HepG2 (cell line): ENCODE results near the gene RNASE9. TPM values are rescaled to one million over a fixed set of nuclear protein-coding genes. Genes with fewer than 3 reads are reported as not detected.

Experiments used
- BCL6 ChIP-seq: IDR thresholded peaks from 2 replicates; pipeline ENCODE4 v1.6.1; 2016; ENCODE audit warnings: missing genetic modification reagents, missing compliant biosample characterization
- CAMTA2 ChIP-seq: sonication (generic); formaldehyde crosslinking; IDR thresholded peaks from 2 replicates; pipeline ENCODE4 v1.4.0; 2020; ENCODE audit warnings: mild to moderate bottlenecking, missing genetic modification reagents, borderline replicate concordance
- FOXP1 ChIP-seq, 2 experiments: fragments of 450-650 bp in 1 of 2; IDR thresholded peaks; 2 replicates each; pipeline ENCODE4 v1.6.1; 2017 to 2018; ENCODE audit warnings: antibody characterized with exemption in 1 of 2
- GATAD1 ChIP-seq: IDR thresholded peaks from 2 replicates; pipeline ENCODE4 v1.6.1; 2016; ENCODE audit warnings: missing genetic modification reagents, missing compliant biosample characterization
- HMG20A ChIP-seq: IDR thresholded peaks from 2 replicates; pipeline ENCODE4 v1.6.1; 2016; ENCODE audit warnings: borderline replicate concordance
- KMT2A ChIP-seq: sonication (generic); formaldehyde crosslinking; IDR thresholded peaks from 2 replicates; pipeline ENCODE4 v1.4.0; 2020; ENCODE audit warnings: missing genetic modification reagents
- RERE ChIP-seq: IDR thresholded peaks from 2 replicates; pipeline ENCODE4 v1.6.1; 2016; ENCODE audit warnings: low read depth, missing genetic modification reagents, missing compliant biosample characterization
- RXRB ChIP-seq: IDR thresholded peaks from 2 replicates; pipeline ENCODE4 v1.6.1; 2016; ENCODE audit warnings: borderline replicate concordance, missing genetic modification reagents, missing compliant biosample characterization
- SMC3 ChIP-seq: IDR thresholded peaks from 2 replicates; pipeline ENCODE4 v1.6.1; 2011; ENCODE audit warnings: low read length, improper control_type of control experiment
- THAP11 ChIP-seq: IDR thresholded peaks from 2 replicates; pipeline ENCODE4 v1.6.1; 2016; ENCODE audit warnings: missing biosample characterization, missing genetic modification reagents
- THYN1 ChIP-seq: sonication (generic); formaldehyde crosslinking; IDR thresholded peaks from 2 replicates; pipeline ENCODE4 v1.8.1; 2023; ENCODE audit warnings: low read depth, mild to moderate bottlenecking, moderate library complexity, missing genetic modification reagents, borderline replicate concordance
- ZFP36L1 ChIP-seq: sonication (generic); formaldehyde crosslinking; IDR thresholded peaks from 2 replicates; pipeline ENCODE4 v1.8.0; 2022; ENCODE audit warnings: mild to moderate bottlenecking, missing genetic modification reagents, moderate library complexity
- ZNF563 ChIP-seq: sonication (generic); formaldehyde crosslinking; IDR thresholded peaks from 2 replicates; pipeline ENCODE4 v1.8.0; 2022; ENCODE audit warnings: mild to moderate bottlenecking, moderate library complexity, missing genetic modification reagents
- polyA plus RNA-seq, 8 experiments: library from polyadenylated mRNA; depleted of rRNA in 3 of 8; stranded (reverse) in 7 of 8; unstranded in 1 of 8; fragments of >200 nt; fragmentation: Illumina TruSeq in 4 of 8; extraction: Trizol in 4 of 8; gene quantifications; 2 replicates each; pipeline versions ENCODE4 v1.2.1 to v1.2.3, GENCODE V29; 2011 to 2016; ENCODE audit warnings: low read depth in 4 of 8, missing spikeins in 1 of 8, mixed read lengths in 1 of 8; ENCODE audit not compliant: insufficient read depth in 1 of 8
- total RNA-seq, 5 experiments: library from RNA; depleted of rRNA; stranded (reverse); fragments of >200 nt; fragmentation: Illumina TruSeq; extraction: Trizol; gene quantifications; 2 replicates each; pipeline ENCODE4 v1.2.3, GENCODE V29; 2016; ENCODE audit warnings: low read depth in 1 of 5
- TF ChIP-seq, protein P1 (sequence below): sonication (generic); formaldehyde crosslinking; IDR thresholded peaks from 2 replicates; pipeline ENCODE4 v1.5.0; 2020; ENCODE audit warnings: mild to moderate bottlenecking, missing genetic modification reagents, borderline replicate concordance
- TF ChIP-seq, protein P2 (sequence below): sonication (generic); formaldehyde crosslinking; IDR thresholded peaks from 2 replicates; pipeline ENCODE4 v1.5.1; 2020; ENCODE audit warnings: missing genetic modification reagents, mild to moderate bottlenecking, borderline replicate concordance
- TF ChIP-seq, protein P3 (sequence below): sonication (generic); formaldehyde crosslinking; IDR thresholded peaks from 2 replicates; pipeline ENCODE4 v1.4.0; 2020; ENCODE audit warnings: mild to moderate bottlenecking, missing genetic modification reagents
- TF ChIP-seq, protein P4 (sequence below): sonication (generic); formaldehyde crosslinking; IDR thresholded peaks from 2 replicates; pipeline ENCODE4 v1.8.0; 2022; ENCODE audit warnings: missing genetic modification reagents, mild to moderate bottlenecking, inconsistent platforms, borderline replicate concordance

The RNASE9 gene
- total and polyA plus RNA-seq, 2 of the 13 experiments (the other 11 are each of a cell fraction or from before 2014, with no cell fraction given) = not detected

DNA sequence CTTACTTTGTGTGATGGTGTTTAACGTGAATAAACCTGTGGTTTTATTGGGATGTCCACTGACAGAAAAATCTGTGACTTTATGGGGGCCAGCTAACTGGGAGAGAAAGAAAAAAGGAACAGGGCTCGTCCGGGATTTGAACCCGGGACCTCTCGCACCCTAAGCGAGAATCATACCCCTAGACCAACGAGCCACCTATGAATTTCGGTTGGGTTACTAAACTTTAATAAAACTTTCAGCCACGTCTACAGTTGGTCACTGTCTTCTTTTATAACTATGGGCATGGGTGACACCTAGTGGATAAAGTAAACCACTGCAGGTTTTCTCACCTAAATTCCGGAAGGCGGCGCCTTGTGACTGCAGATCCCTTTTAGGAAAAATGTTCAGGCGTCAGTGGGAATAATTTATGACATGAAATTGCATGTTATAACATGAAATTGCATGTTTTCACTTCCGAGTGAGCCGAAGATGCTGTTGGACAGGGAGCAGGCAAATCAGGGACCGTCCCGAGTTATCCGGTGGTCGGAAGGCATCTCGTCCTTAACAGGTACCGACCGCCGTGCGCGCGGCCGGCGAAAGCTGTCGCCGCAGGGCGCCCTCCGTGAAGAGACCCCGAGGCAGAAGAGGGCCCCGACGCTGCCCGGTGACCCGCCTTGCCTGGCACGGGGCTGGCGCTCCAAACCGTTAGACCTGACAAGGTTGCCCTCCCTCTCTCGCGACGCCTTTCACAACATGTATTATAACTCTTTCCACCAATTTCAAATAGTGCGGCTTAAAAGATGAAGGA is 48.6 kb upstream of the RNASE9 start (continued):
- TF ChIP-seq, protein P1, sequence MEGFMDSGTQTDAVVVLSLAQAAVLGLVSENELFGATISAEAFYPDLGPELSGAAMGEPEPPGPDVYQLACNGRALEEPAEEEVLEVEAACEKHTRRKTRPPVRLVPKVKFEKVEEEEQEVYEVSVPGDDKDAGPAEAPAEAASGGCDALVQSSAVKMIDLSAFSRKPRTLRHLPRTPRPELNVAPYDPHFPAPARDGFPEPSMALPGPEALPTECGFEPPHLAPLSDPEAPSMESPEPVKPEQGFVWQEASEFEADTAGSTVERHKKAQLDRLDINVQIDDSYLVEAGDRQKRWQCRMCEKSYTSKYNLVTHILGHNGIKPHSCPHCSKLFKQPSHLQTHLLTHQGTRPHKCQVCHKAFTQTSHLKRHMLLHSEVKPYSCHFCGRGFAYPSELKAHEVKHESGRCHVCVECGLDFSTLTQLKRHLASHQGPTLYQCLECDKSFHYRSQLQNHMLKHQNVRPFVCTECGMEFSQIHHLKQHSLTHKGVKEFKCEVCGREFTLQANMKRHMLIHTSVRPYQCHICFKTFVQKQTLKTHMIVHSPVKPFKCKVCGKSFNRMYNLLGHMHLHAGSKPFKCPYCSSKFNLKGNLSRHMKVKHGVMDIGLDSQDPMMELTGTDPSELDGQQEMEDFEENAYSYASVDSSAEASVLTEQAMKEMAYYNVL (CRISPR knock-in tag) = no peak; the same call in 1 of the 2 replicates
- TF ChIP-seq, protein P2, sequence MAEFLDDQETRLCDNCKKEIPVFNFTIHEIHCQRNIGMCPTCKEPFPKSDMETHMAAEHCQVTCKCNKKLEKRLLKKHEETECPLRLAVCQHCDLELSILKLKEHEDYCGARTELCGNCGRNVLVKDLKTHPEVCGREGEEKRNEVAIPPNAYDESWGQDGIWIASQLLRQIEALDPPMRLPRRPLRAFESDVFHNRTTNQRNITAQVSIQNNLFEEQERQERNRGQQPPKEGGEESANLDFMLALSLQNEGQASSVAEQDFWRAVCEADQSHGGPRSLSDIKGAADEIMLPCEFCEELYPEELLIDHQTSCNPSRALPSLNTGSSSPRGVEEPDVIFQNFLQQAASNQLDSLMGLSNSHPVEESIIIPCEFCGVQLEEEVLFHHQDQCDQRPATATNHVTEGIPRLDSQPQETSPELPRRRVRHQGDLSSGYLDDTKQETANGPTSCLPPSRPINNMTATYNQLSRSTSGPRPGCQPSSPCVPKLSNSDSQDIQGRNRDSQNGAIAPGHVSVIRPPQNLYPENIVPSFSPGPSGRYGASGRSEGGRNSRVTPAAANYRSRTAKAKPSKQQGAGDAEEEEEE = peak; percentile 38; the same call in 1 of the 2 replicates
- TF ChIP-seq GATAD1 = peak; percentile 52; the same call in 1 of the 2 replicates
- TF ChIP-seq ZFP36L1 = no peak; the same call in 1 of the 2 replicates
- TF ChIP-seq CAMTA2 = peak; percentile 95; the same call in 1 of the 2 replicates
- TF ChIP-seq RERE (CRISPR knock-in tag) = 0 out of 2 replicates have a peak, but pooled peaks have one; percentile 21
- TF ChIP-seq HMG20A (CRISPR knock-in tag) = no peak; the same call in 1 of the 2 replicates
- TF ChIP-seq ZNF563 (CRISPR knock-in tag) = no peak
- TF ChIP-seq, protein P3, sequence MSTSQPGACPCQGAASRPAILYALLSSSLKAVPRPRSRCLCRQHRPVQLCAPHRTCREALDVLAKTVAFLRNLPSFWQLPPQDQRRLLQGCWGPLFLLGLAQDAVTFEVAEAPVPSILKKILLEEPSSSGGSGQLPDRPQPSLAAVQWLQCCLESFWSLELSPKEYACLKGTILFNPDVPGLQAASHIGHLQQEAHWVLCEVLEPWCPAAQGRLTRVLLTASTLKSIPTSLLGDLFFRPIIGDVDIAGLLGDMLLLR = 0 out of 2 replicates have a peak, but pooled peaks have one; percentile 39
- no peak for TF ChIP-seq BCL6 (CRISPR knock-in tag)
- no peak for TF ChIP-seq THYN1
- TF ChIP-seq KMT2A (CRISPR knock-in tag) = 0 out of 2 replicates have a peak, but pooled peaks have one; percentile 23
- no peak for TF ChIP-seq FOXP1 (IDR thresholded peaks at IDR 0.05)
- TF ChIP-seq FOXP1 (CRISPR knock-in tag; IDR thresholded peaks at IDR 0.05) = peak; percentile 21; the same call in 1 of the 2 replicates
- peak; percentile 36; the same call in 1 of the 2 replicates for TF ChIP-seq RXRB (CRISPR knock-in tag)
- TF ChIP-seq, protein P4, sequence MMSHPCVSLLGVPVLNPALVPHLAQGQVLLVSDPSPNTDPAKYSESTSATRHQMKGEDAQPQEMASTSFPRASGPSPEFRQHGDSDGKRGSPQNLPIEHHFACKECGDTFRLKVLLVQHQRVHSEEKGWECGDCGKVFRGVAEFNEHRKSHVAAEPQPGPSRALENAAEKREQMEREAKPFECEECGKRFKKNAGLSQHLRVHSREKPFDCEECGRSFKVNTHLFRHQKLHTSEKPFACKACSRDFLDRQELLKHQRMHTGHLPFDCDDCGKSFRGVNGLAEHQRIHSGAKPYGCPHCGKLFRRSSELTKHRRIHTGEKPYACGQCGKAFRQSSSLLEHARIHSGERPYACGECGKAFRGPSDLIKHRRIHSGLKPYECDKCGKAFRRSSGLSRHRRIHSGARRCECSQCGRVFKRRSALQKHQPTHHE = no peak; the same call in 1 of the 2 replicates
- peak; percentile 91 for TF ChIP-seq SMC3
- peak; percentile 71 for TF ChIP-seq THAP11
